ENCODE measurements around the gene ICOSLG.

The ICOSLG gene

DNA sequence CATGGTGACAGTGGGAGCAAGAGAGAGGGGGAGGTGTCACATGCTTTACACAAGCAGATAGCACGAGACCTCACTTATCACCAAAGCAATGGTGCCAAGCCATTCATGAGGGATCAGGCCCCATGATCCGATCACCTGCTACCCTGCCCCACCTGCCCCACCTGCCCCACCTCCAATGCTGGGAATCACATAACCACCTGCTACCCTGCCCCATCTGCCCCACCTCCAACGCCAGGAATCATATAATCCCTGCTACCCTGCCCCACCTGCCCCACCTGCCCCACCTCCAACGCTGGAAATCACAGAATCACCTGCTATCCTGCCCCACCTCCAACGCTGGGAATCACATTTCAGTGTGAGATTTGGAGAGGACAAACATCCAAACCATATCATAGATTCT, 34.3 kb upstream of the ICOSLG start:
- no peak for DNase-seq (ENCODE audit: low read depth)
- TF ChIP-seq, protein P1, sequence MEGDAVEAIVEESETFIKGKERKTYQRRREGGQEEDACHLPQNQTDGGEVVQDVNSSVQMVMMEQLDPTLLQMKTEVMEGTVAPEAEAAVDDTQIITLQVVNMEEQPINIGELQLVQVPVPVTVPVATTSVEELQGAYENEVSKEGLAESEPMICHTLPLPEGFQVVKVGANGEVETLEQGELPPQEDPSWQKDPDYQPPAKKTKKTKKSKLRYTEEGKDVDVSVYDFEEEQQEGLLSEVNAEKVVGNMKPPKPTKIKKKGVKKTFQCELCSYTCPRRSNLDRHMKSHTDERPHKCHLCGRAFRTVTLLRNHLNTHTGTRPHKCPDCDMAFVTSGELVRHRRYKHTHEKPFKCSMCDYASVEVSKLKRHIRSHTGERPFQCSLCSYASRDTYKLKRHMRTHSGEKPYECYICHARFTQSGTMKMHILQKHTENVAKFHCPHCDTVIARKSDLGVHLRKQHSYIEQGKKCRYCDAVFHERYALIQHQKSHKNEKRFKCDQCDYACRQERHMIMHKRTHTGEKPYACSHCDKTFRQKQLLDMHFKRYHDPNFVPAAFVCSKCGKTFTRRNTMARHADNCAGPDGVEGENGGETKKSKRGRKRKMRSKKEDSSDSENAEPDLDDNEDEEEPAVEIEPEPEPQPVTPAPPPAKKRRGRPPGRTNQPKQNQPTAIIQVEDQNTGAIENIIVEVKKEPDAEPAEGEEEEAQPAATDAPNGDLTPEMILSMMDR (IDR thresholded peaks at IDR 0.05; ENCODE audit: low read depth, low read length): no peak
- TF ChIP-seq MYC (IDR thresholded peaks at IDR 0.05; ENCODE audit: low read depth, low read length): no peak
- H3K4me3 ChIP-seq (ENCODE audit: low read depth, low read length): no peak overlapping the region

DNA sequence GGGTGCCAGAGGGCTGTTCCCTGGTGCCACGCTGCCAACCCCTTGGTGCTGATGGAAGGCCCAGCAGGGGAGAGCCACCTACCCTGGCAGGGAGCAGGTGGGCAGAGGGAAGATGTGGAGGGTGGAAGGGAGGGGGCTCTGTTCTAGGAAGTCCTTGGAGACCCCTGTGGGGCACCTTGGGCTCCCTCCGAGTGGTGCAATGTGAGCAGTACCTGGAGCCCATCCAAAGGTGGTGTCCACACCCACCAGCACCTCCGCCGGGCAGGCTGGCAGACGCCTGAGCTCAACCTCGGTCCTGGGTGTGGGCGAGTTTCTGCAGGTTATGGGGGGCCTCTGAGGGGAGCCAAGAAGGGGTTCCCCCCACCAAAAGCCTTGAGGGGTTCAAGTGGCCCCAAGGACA, 32.3 kb upstream of the ICOSLG start:
- no peak overlapping the region for H3K4me3 ChIP-seq (ENCODE audit: low read depth, low read length)
- DNase-seq (ENCODE audit: low read depth): no peak
- TF ChIP-seq POLR2A (IDR thresholded peaks at IDR 0.05; ENCODE audit: extremely low read depth, insufficient read length) (no peak), MYC (IDR thresholded peaks at IDR 0.05; ENCODE audit: low read depth, low read length) (no peak)
- TF ChIP-seq, protein P2, sequence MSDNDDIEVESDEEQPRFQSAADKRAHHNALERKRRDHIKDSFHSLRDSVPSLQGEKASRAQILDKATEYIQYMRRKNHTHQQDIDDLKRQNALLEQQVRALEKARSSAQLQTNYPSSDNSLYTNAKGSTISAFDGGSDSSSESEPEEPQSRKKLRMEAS (IDR thresholded peaks at IDR 0.05; ENCODE audit: low read depth, low read length): no peak
- TF ChIP-seq, protein P1 (IDR thresholded peaks at IDR 0.05; ENCODE audit: low read depth, low read length): no peak

DNA sequence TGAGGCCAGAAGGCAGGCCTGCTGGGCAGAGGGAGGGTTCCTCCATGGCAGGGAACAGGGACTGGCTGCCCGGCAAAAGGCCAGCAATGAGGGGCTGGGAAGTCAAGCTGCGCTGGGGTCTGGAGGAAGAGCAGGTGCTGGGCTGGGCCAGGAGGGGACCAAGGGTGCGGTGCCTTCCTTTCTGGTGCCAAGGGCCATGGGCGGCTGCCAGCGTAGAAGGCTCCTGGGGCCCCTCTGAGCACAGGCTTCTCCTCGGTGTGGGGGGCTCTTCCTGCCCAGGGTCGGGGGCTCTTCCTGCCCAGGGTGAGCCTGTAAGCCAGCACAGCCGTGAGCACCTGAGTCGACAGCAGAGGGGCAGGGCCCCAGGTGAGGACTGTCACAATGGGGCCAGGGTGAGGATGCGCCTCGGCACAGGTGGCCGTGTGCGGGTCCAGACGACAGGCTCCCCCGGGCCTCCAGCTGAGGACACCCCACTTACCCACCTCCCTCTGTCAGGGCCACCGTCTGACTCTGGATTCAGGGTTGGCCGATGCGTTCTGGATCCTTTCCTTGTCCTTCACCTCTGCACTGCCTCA, 31.6 kb upstream of the ICOSLG start:
- DNase-seq (ENCODE audit: low read depth): no peak
- no peak overlapping the region for H3K4me3 ChIP-seq (ENCODE audit: low read depth, low read length)
- no peak for TF ChIP-seq POLR2A (IDR thresholded peaks at IDR 0.05; ENCODE audit: extremely low read depth, insufficient read length)
- TF ChIP-seq, protein P1 (IDR thresholded peaks at IDR 0.05; ENCODE audit: low read depth, low read length): no peak
- TF ChIP-seq MYC (IDR thresholded peaks at IDR 0.05; ENCODE audit: low read depth, low read length): no peak
- TF ChIP-seq, protein P2 (IDR thresholded peaks at IDR 0.05; ENCODE audit: low read depth, low read length): no peak

DNA sequence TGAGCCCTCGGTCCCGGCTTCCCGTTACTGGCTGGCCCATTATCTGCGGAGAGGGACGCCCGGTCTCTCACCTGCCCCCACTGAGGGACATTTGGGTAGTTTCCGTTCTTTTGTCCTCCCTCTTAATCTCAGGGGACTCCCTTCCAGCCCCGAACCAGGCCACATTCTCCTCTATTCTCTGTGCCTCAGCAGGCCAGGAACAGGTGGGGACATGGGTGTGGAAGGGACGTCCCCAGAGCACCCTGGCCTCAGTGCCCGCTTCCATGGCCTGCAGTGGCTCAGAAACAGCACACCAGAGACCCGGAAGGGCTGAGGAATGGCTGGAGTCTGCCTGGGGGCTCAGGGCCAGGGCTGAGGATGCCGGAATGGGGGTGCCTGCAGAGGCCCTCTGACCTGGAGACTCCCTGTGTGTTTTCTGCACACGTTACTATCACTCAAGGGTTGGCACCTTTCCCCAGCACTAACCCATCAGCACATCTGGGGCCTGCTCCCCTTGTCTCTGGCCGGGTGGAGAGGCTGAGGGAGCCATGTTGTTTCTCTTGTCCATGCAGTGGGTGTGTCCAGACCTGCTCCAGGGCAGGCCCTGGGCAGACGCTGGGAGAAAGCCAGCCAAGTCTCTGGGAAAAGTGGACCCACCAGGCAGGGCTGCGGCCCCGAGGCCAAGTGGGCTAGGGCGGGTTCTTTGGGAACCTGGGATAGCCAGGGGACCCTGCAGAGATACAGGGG, 31.0 kb upstream of the ICOSLG start:
- no peak overlapping the region for H3K4me3 ChIP-seq (ENCODE audit: low read depth, low read length)
- DNase-seq (ENCODE audit: low read depth): no peak
- TF ChIP-seq, protein P2 (IDR thresholded peaks at IDR 0.05; ENCODE audit: low read depth, low read length): no peak
- TF ChIP-seq POLR2A (IDR thresholded peaks at IDR 0.05; ENCODE audit: extremely low read depth, insufficient read length): no peak
- TF ChIP-seq, protein P1 (IDR thresholded peaks at IDR 0.05; ENCODE audit: low read depth, low read length): no peak
- TF ChIP-seq MYC (IDR thresholded peaks at IDR 0.05; ENCODE audit: low read depth, low read length): no peak

DNA sequence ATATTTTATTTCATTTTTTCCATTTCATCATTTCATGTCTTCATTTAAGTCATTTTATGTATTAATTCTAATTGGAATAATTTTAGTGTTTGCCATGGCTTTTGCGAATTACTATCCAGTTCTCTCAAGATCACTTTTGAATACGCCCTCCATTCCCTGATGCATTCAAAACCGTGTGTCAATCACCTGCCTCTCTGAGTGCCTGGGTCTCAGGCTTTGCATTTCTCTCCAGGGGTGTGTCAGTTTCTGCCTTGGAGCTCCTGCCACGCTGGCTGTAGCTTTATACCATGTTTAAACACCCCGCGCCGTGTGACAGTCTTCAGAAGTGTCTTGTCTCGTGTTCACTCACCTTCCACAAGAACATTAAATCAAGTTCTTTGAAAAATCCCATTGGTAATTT, 28.3 kb upstream of the ICOSLG start:
- DNase-seq (ENCODE audit: low read depth): no peak
- TF ChIP-seq, protein P1 (IDR thresholded peaks at IDR 0.05; ENCODE audit: low read depth, low read length): no peak
- TF ChIP-seq POLR2A (IDR thresholded peaks at IDR 0.05; ENCODE audit: extremely low read depth, insufficient read length) (no peak), MYC (IDR thresholded peaks at IDR 0.05; ENCODE audit: low read depth, low read length) (no peak)

More for the DNA sequence above, 28.3 kb upstream of the ICOSLG start:
- no peak overlapping the region for H3K4me3 ChIP-seq (ENCODE audit: low read depth, low read length)
